T47D (cell line): Measurements from ENCODE around the gene PHAF1.

Experiments
- DNase-seq, 2 experiments: peaks; one replicate each; pipeline versions ENCODE4 v3.0.0 to v3.0.0-alpha.2; 2011 to 2012; ENCODE audit warnings: low read depth in 1 of 2, low spot score in 1 of 2
- JUND ChIP-seq: IDR thresholded peaks from 2 replicates; pipeline ENCODE4 v1.6.1; 2012; ENCODE audit warnings: low read depth
- in situ Hi-C: cut with HindIII; loops from 2 replicates; pipeline ENCODE4 v1.10.0; 2016; ENCODE audit warnings: low sequenced_read_pairs, low pct_unique_long_range_greater_than_20kb

The PHAF1 gene

DNA sequence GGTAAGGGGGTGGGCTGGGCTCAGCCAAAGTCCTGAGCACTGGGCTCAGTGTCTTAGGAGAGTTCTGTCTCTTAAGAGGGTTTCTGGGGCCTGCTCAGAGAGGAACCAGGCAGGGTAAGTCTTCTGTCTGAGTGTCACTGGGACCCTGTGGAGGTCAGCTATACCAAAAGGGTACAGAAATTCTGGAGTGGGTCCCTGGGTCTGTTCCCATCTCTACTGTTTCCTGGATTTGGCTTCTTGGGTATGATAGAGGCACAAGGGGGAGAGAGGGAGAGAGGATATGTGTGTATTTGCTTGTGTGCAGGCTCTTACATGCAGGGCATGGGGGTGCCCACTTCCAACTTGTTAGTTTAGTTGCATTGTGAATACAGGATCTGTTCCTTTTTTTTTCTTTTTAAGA is 83.8 kb downstream of the PHAF1 start:
- in situ Hi-C loops: no loop called here
- no peak for TF ChIP-seq JUND
- DNase-seq: no peak

DNA sequence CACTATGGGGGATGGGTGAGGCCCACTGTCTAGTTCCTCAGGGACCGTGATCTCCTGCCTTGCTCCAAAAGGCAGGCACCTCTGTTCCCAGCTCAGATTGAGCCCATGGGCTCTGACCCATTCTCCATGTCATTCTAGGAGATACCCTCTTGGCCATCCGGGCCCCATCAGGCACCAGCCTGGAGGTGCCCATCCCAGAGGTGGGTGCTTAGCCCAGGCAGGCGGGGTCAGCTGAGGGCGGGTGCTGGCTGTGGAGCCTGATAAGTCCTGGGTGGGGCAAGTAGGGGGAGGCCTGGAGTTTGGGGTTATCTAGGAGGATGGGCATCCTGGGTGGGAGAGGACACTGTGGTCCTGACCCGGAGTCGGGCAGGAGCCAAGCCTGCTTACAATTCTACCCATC is 84.5 kb downstream of the PHAF1 start:
- no peak for TF ChIP-seq JUND
- in situ Hi-C loops: no loop called here
- DNase-seq: no peak

DNA sequence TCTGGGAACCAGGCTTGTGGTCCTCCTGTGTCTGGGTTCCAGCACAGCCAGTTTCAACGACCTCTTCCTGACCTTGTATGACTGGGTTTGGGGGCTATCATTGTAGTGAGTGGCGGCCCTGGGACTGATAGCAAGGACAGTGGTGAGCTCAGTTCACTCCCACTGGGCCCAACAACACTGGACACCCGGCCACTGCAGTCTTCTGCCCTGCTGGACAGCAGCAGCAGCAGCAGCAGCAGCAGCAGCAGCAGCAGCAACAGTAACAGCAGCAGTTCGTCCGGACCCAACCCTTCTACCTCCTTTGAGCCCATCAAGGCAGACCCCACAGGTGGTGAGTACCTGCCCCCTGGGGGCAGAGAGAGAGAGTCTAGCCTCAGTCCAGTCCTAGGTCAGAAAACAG is 85.9 kb downstream of the PHAF1 start:
- in situ Hi-C loops: no loop called here
- no peak for DNase-seq
- no peak for TF ChIP-seq JUND

DNA sequence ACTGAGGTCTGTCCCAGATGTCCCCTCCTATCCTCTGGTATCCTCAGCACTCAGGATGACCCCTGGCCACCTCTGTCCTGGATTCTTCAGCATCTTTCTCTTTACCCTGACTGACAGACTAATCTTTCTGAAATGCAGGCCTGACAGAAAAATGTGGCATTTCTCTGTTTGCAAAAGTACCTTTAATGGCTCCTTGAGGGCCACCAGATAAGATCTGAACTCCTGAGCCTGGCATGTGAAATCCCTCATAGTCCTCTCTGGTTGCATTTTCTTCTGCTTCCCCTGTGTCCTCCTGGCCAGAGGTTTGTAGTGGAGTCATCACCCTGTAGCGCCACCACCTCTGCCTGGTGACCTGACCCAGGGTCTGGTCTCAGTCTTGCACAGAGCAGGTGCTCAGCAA is 87.1 kb downstream of the PHAF1 start:
- in situ Hi-C loops: no loop called here
- no peak for TF ChIP-seq JUND
- DNase-seq: no peak

DNA sequence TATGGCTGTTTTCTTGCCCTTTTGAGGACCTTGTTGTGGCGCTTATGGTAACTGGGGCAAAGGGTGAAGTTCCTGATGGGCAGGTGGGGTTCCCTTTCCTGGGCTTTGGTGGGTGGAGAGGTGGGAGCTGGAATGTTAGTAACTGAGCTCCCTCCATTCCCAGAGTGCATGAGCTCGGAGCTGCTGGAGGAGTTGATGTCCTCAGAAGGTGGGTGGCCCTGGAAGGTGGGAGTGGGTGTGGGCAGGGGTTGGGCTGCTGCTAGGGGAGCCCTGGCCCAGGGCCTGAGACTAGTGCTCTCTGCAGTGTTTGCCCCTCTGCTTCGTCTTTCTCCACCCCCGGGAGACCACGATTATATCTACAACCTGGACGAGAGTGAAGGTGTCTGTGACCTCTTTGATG is 88.0 kb downstream of the PHAF1 start:
- DNase-seq: no peak
- in situ Hi-C loops: no loop called here
- no peak for TF ChIP-seq JUND
